ENCODE results near the gene NDRG3.

GRCh38 chr20:36631646-36632045, 114.2 kb downstream of the NDRG3 start:
- TF ChIP-seq POU5F1 (IDR thresholded peaks at IDR 0.05; ENCODE audit: low read depth, low read length) (no peak), CTCF (IDR thresholded peaks at IDR 0.05; ENCODE audit: control extremely low read depth in 1 of 3, insufficient read depth in 1 of 3, low read depth in 1 of 3, low read length in 3 of 3) (no peak), EZH2 (IDR thresholded peaks at IDR 0.05; ENCODE audit: low read depth, low read length, severe bottlenecking) (no peak), MAX (IDR thresholded peaks at IDR 0.05) (no peak)

All from H1 (cell line).